CD14-positive monocyte (primary cell): ENCODE data around the gene APOB. TPM values are rescaled to one million over a fixed set of nuclear protein-coding genes. Genes with fewer than 3 reads are reported as not detected.

Experiments
- DNase-seq, 3 donors: peaks; one replicate each; pipeline ENCODE4 v3.0.0-alpha.2; 2011 to 2022
- H2AFZ ChIP-seq: 2 replicates; pipeline ENCODE4 v1.6.0; 2012; ENCODE audit warnings: mild to moderate bottlenecking, low read depth, low read length, inconsistent platforms; ENCODE audit not compliant: insufficient read depth, poor library complexity, severe bottlenecking
- H3K27ac ChIP-seq, 2 donors: 1 replicate in 1 of 2; 2 replicates in 1 of 2; pipeline ENCODE4 v1.5.1; 2012 to 2013; ENCODE audit warnings: low read length in 2 of 2, control low read depth in 1 of 2, inconsistent platforms in 1 of 2, low read depth in 1 of 2, mild to moderate bottlenecking in 1 of 2
- H3K27me3 ChIP-seq, 2 donors: one replicate each; pipeline versions ENCODE4 v1.6.0 to v1.6.1; 2011 to 2013; ENCODE audit warnings: low read length in 2 of 2; ENCODE audit not compliant: control insufficient read depth in 2 of 2, insufficient read depth in 2 of 2
- H3K36me3 ChIP-seq, 2 donors: replicated peaks in 1 of 2; 1 replicate in 1 of 2; 2 replicates in 1 of 2; pipeline versions ENCODE4 v1.5.1 to v1.6.1; 2012 to 2013; ENCODE audit warnings: low read length in 2 of 2, control low read depth in 1 of 2, inconsistent platforms in 1 of 2, mild to moderate bottlenecking in 1 of 2; ENCODE audit not compliant: insufficient read depth in 2 of 2, control insufficient read depth in 1 of 2
- H3K4me1 ChIP-seq, 2 donors: 1 replicate in 1 of 2; 2 replicates in 1 of 2; pipeline versions ENCODE4 v1.5.1 to v1.6.1; 2012 to 2013; ENCODE audit warnings: low read length in 2 of 2, control low read depth in 1 of 2, inconsistent platforms in 1 of 2, mild to moderate bottlenecking in 1 of 2, moderate library complexity in 1 of 2; ENCODE audit not compliant: insufficient read depth in 2 of 2, control insufficient read depth in 1 of 2
- H3K4me2 ChIP-seq: replicated peaks from 2 replicates; pipeline ENCODE3; 2012; ENCODE audit warnings: low read length, moderate library complexity, mild to moderate bottlenecking; ENCODE audit not compliant: poor library complexity, severe bottlenecking; ENCODE audit errors: extremely low read depth
- H3K4me3 ChIP-seq, 3 experiments: fragments of 200-600 bp in 1 of 3; sonication (generic) in 1 of 3; replicated peaks in 1 of 3; 1 replicate in 2 of 3; 2 replicates in 1 of 3; pipeline ENCODE4 v1.5.1; 2011 to 2013; ENCODE audit warnings: low read length in 3 of 3, mild to moderate bottlenecking in 3 of 3, control low read depth in 2 of 3, low read depth in 2 of 3, inconsistent platforms in 1 of 3, moderate library complexity in 1 of 3
- H3K79me2 ChIP-seq: 2 replicates; pipeline ENCODE4 v1.6.0; 2012; ENCODE audit warnings: mild to moderate bottlenecking, control low read depth, inconsistent platforms, low read length, moderate library complexity; ENCODE audit not compliant: insufficient read depth
- H3K9ac ChIP-seq: 2 replicates; pipeline ENCODE4 v1.6.0; 2017; ENCODE audit warnings: low read length, mild to moderate bottlenecking; ENCODE audit not compliant: insufficient read depth, poor library complexity, severe bottlenecking
- H3K9me3 ChIP-seq, 2 donors: replicated peaks in 1 of 2; 1 replicate in 1 of 2; 2 replicates in 1 of 2; pipeline versions ENCODE4 v1.5.1 to v1.6.1; 2012 to 2013; ENCODE audit warnings: low read length in 2 of 2, control low read depth in 1 of 2; ENCODE audit not compliant: control insufficient read depth in 1 of 2, insufficient read depth in 1 of 2
- H4K20me1 ChIP-seq: 2 replicates; pipeline ENCODE4 v1.6.0; 2012; ENCODE audit warnings: mild to moderate bottlenecking, low read length, control low read depth, moderate library complexity; ENCODE audit not compliant: insufficient read depth
- H3K27ac Mint-ChIP-seq, 7 donors: one replicate each; pipeline ENCODE4 v1.8.0; 2020; ENCODE audit warnings: mild to moderate bottlenecking in 7 of 7, mixed read lengths in 7 of 7, moderate library complexity in 6 of 7, inconsistent platforms in 2 of 7
- H3K27me3 Mint-ChIP-seq, 3 donors: one replicate each; pipeline ENCODE4 v1.8.0; 2021 to 2022; ENCODE audit warnings: low read depth in 3 of 3, mild to moderate bottlenecking in 3 of 3, mixed read lengths in 3 of 3, moderate library complexity in 3 of 3, inconsistent platforms in 1 of 3
- H3K36me3 Mint-ChIP-seq, 2 donors: one replicate each; pipeline ENCODE4 v1.8.0; 2020; ENCODE audit warnings: mixed read lengths in 2 of 2, inconsistent platforms in 1 of 2, mild to moderate bottlenecking in 1 of 2
- H3K4me1 Mint-ChIP-seq: one replicate; pipeline ENCODE4 v1.8.0; 2020; ENCODE audit warnings: mild to moderate bottlenecking, mixed read lengths
- H3K4me3 Mint-ChIP-seq, 2 donors: one replicate each; pipeline ENCODE4 v1.8.0; 2020; ENCODE audit warnings: mild to moderate bottlenecking in 2 of 2, mixed read lengths in 2 of 2, moderate library complexity in 1 of 2
- H3K9me3 Mint-ChIP-seq, 7 donors: one replicate each; pipeline ENCODE4 v1.8.0; 2020 to 2022; ENCODE audit warnings: mixed read lengths in 7 of 7, mild to moderate bottlenecking in 6 of 7, moderate library complexity in 6 of 7, inconsistent platforms in 2 of 7
- WGBS: methylation state at CpG from one replicate; pipeline ENCODE4 v1.1.5; 2013; ENCODE audit warnings: missing lambda C conversion rate; ENCODE audit not compliant: insufficient coverage; 5-methylcytosine and 5-hydroxymethylcytosine counted together
- intact Hi-C, 2 donors: fragments of 100-400 bp; cut with micrococcal nuclease; formaldehyde crosslinking; loops; one replicate each; pipeline versions ENCODE4 v1.15.0 to v1.15.1; 2023
- polyA plus RNA-seq, 3 donors: library from polyadenylated mRNA; depleted of rRNA in 1 of 3; unstranded in 2 of 3; stranded (reverse) in 1 of 3; fragments of 300-500 nt in 2 of 3; fragments of >200 nt in 1 of 3; fragmentation: Illumina TruSeq in 2 of 3; gene quantifications; 1 replicate in 2 of 3; 2 replicates in 1 of 3; pipeline ENCODE4 v1.2.3, GENCODE V29; 2012 to 2021
- TF ChIP-seq, protein P1 (sequence below): fragments of 200-600 bp; IDR thresholded peaks from one replicate; pipeline ENCODE4 v1.8.0; 2022; ENCODE audit warnings: antibody characterized with exemption, mild to moderate bottlenecking

APOB gene
- polyA plus RNA-seq, 3 donors, result 0.02 TPM; not detected in 2

DNA sequence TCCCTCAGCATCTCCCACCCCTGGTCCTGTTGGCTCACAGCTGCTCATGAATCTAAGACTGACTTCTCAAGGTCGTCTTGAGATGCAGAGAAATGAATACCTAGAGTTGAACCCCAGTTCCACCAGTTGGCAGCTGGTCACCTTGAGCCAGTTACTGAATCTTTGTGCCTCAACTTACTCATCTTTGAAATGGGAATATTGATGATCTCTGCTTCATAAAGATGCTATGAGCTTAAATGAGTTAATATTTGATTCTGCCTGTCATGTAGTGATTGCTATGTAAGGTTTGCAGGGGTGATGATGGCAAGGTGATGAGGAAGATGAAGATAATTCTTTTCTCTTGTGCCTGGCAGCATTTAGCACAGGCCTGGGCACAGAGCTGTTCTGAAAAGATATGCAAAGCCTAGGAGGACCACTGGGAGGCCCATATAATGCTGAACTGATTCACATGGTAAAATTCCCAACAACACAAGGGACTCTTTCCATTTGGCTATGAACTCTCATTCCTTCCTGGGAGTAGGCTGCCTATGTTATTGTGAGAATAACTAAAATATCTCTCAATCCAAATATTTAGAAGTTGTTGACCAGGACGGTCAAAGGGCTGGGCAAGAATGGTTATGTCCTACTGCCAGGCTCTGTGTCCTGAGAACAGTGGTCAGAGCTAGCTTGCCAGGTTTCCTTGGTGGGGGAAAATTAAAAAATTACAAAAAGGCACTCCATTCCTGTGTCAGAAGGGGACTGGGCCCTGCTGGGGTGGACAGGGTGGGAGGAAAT, 70.9 kb downstream of the APOB start:
- H3K4me1 Mint-ChIP-seq, result peaks cover 6% of the 10 kb centered on the region
- WGBS, result 100% methylated on average over 1 of the region's 2 CpGs
- Histone ChIP-seq H3K4me1 (peaks cover 0 to 3% of the 10 kb centered on the region in 2 donors), H4K20me1 (no peaks in the 10 kb centered on the region), H3K4me3 (no peak overlapping the region), H3K27me3 (no peaks in the 10 kb centered on the region), H3K36me3 (no peaks in the 10 kb centered on the region), H3K27ac (no peak overlapping the region), H3K9ac (no peak overlapping the region), H3K79me2 (no peaks in the 10 kb centered on the region), H2AFZ (no peak overlapping the region), H3K9me3 (no peaks in the 10 kb centered on the region), H3K4me2 (no peak overlapping the region)
- intact Hi-C loops, result no loop called here
- no peaks in the 10 kb centered on the region for H3K36me3 Mint-ChIP-seq
- no peak overlapping the region for H3K4me3 Mint-ChIP-seq
- DNase-seq, result no peak
- H3K9me3 Mint-ChIP-seq, result peaks cover 0 to 2% (median 0%) of the 10 kb centered on the region in 7 donors
- no peak overlapping the region for H3K27ac Mint-ChIP-seq
- TF ChIP-seq, protein P1, sequence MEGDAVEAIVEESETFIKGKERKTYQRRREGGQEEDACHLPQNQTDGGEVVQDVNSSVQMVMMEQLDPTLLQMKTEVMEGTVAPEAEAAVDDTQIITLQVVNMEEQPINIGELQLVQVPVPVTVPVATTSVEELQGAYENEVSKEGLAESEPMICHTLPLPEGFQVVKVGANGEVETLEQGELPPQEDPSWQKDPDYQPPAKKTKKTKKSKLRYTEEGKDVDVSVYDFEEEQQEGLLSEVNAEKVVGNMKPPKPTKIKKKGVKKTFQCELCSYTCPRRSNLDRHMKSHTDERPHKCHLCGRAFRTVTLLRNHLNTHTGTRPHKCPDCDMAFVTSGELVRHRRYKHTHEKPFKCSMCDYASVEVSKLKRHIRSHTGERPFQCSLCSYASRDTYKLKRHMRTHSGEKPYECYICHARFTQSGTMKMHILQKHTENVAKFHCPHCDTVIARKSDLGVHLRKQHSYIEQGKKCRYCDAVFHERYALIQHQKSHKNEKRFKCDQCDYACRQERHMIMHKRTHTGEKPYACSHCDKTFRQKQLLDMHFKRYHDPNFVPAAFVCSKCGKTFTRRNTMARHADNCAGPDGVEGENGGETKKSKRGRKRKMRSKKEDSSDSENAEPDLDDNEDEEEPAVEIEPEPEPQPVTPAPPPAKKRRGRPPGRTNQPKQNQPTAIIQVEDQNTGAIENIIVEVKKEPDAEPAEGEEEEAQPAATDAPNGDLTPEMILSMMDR, result no peak
- peaks cover 2 to 5% (median 5%) of the 10 kb centered on the region in 3 donors for H3K27me3 Mint-ChIP-seq

DNA sequence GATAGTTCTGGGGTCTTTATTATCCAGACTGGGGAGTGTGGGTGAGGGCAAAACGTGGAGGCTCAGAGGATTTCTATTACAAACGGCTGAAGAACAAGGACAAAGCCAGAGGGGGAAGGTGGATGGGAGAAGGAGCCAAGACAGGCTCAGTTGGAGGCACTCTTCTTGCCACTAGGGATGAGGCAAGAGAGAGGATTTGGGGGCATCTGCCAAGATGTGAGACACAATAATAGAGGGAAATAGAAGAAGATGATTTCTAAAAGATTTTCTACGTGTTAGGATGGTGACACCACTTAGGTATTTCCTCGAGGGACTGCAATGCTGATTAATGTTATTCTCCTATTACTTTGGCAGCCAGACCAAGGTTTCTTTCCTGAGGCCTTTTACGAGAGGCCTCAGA, 71.8 kb downstream of the APOB start:
- no peak overlapping the region for H3K27ac ChIP-seq
- no peaks in the 10 kb centered on the region for H3K36me3 ChIP-seq
- peaks cover 4 to 7% (median 4%) of the 10 kb centered on the region in 3 donors for H3K27me3 Mint-ChIP-seq
- no peaks in the 10 kb centered on the region for H3K9me3 ChIP-seq
- no peak overlapping the region for H3K9ac ChIP-seq
- H3K4me1 Mint-ChIP-seq, result peaks cover 6% of the 10 kb centered on the region
- DNase-seq, result no peak
- H3K27me3 ChIP-seq, result no peaks in the 10 kb centered on the region
- no peaks in the 10 kb centered on the region for H4K20me1 ChIP-seq
- H3K4me1 ChIP-seq, result peaks cover 0 to 3% of the 10 kb centered on the region in 2 donors
- no peak overlapping the region for H3K27ac Mint-ChIP-seq
- no peaks in the 10 kb centered on the region for H3K79me2 ChIP-seq
- peaks cover 0 to 2% (median 0%) of the 10 kb centered on the region in 7 donors for H3K9me3 Mint-ChIP-seq
- no peak overlapping the region for H3K4me3 Mint-ChIP-seq
- intact Hi-C loops, result no loop called here
- 79% methylated on average over 4 of the region's 5 CpGs for WGBS
- H3K4me2 ChIP-seq, result no peak overlapping the region
- no peak overlapping the region for H2AFZ ChIP-seq
- no peak overlapping the region for H3K4me3 ChIP-seq
- TF ChIP-seq, protein P1, result no peak
- H3K36me3 Mint-ChIP-seq, result no peaks in the 10 kb centered on the region
